ENCODE measurements around the gene DRG1.
"Not testable (repeated sequence)": the region's sequence is repeated elsewhere in the genome, so short reads cannot be mapped to it uniquely, and the experiment has no call there.

The DRG1 gene

GRCh38 chr22:31399211-31400022 lies at the start of gene DRG1:
DRG1 (plus strand) TSS chr22:31399604; CDS start chr22:31399684, 80 bp downstream.
- DNase-seq (ENCODE audit: low spot score) = peak; percentile 96

GRCh38 chr22:31349960-31350359 lies 49.4 kb upstream of the DRG1 start:
- no peak for DNase-seq (ENCODE audit: low spot score)

GRCh38 chr22:31350410-31350863 lies 49.0 kb upstream of the DRG1 start:
- DNase-seq (ENCODE audit: low spot score) = no peak

GRCh38 chr22:31354515-31354914 lies 44.9 kb upstream of the DRG1 start:
- DNase-seq (ENCODE audit: low spot score) = no peak

GRCh38 chr22:31360029-31360428 lies 39.4 kb upstream of the DRG1 start:
- no peak for DNase-seq (ENCODE audit: low spot score)

GRCh38 chr22:31361743-31362142 lies 37.7 kb upstream of the DRG1 start:
- no peak for DNase-seq (ENCODE audit: low spot score)

GRCh38 chr22:31363885-31364465 lies 35.4 kb upstream of the DRG1 start:
- no peak for DNase-seq (ENCODE audit: low spot score)

GRCh38 chr22:31367426-31367825 lies 32.0 kb upstream of the DRG1 start:
- DNase-seq (ENCODE audit: low spot score) = no peak

GRCh38 chr22:31377612-31378011 lies 21.8 kb upstream of the DRG1 start:
- no peak for DNase-seq (ENCODE audit: low spot score)

GRCh38 chr22:31378123-31378522 lies 21.3 kb upstream of the DRG1 start:
- peak; percentile 31 for DNase-seq (ENCODE audit: low spot score)

GRCh38 chr22:31378651-31379050 lies 20.8 kb upstream of the DRG1 start:
- not testable (repeated sequence) for DNase-seq (ENCODE audit: low spot score)

- no peak for DNase-seq (ENCODE audit: low spot score)
These were observed 5.5 kb upstream of the DRG1 start for GRCh38 chr22:31393893-31394292.

- DNase-seq (ENCODE audit: low spot score) = peak; percentile 41
These were observed 5.1 kb upstream of the DRG1 start for GRCh38 chr22:31394326-31394725.

GRCh38 chr22:31398231-31398630 lies 1.2 kb upstream of the DRG1 start:
- no peak for DNase-seq (ENCODE audit: low spot score)

- peak; percentile 26 for DNase-seq (ENCODE audit: low spot score)
These were observed 606 bp downstream of the DRG1 start for GRCh38 chr22:31400023-31400397.

GRCh38 chr22:31402350-31402749 lies 2.9 kb downstream of the DRG1 start:
- DNase-seq (ENCODE audit: low spot score) = not testable (repeated sequence)

- no peak for DNase-seq (ENCODE audit: low spot score)
These were observed 26.1 kb downstream of the DRG1 start for GRCh38 chr22:31425331-31426050.

GRCh38 chr22:31431950-31432349 lies 32.5 kb downstream of the DRG1 start:
- no peak for DNase-seq (ENCODE audit: low spot score)

GRCh38 chr22:31436132-31436531 lies 36.7 kb downstream of the DRG1 start:
- DNase-seq (ENCODE audit: low spot score) = no peak

- no peak for DNase-seq (ENCODE audit: low spot score)
These were observed 40.4 kb downstream of the DRG1 start for GRCh38 chr22:31439808-31440207.

GRCh38 chr22:31440681-31441080 lies 41.3 kb downstream of the DRG1 start:
- no peak for DNase-seq (ENCODE audit: low spot score)

GRCh38 chr22:31441652-31442051 lies 42.2 kb downstream of the DRG1 start:
- no peak for DNase-seq (ENCODE audit: low spot score)
